ENCODE data around the gene MT1M. TPM values are rescaled to one million over a fixed set of nuclear protein-coding genes. Genes with fewer than 3 reads are reported as not detected.
A peak's percentile ranks its signal among the peaks of the same experiment; 100 is the strongest.

MT1M gene
- total and polyA plus RNA-seq, 2 donors (not counting 1 experiment from before 2014, with no cell fraction given): 8.5 to 58.8 TPM

DNA sequence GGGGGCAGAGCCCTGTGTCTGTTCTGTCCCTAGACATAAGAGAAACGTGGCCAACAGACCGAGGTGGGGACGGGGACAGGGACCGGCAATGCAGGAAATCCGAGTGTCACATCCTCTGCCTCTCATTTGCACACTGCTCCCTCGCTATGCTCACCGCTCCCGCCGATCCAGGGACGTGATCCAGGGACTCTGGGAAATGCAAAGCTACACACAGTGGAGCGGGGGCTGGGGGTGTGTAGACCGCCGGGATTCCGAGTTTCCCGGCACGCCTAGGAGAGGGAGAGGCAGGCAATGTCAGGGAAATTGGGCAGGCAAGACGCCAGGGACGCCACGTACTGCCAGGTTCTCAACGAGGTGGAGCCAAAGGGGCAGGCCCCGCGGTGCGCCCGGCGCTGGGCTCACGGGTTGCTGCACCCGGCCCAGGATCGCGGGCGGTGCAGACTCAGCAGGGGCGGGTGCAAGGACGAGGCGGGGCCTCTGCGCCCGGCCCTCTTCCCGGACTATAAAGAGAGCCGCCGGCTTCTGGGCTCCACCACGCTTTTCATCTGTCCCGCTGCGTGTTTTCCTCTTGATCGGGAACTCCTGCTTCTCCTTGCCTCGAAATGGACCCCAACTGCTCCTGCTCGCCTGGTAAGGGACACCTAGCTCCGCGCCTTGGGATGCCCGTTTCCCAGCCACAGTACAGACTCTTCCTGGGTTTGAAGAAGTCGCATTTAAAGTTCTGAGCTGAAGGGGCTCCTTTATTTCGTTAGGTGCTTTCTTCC, 49.7 kb downstream of the MT1M start, which contains the start of gene MT1X:
Gene MT1X (plus strand): TSS at position 532 of the 764 bp plus-strand sequence. CDS start 71 bp downstream, at position 603.
- no peaks in the 10 kb centered on the region for H3K27me3 ChIP-seq (ENCODE audit: control insufficient read depth, insufficient read depth, low read length)

DNA sequence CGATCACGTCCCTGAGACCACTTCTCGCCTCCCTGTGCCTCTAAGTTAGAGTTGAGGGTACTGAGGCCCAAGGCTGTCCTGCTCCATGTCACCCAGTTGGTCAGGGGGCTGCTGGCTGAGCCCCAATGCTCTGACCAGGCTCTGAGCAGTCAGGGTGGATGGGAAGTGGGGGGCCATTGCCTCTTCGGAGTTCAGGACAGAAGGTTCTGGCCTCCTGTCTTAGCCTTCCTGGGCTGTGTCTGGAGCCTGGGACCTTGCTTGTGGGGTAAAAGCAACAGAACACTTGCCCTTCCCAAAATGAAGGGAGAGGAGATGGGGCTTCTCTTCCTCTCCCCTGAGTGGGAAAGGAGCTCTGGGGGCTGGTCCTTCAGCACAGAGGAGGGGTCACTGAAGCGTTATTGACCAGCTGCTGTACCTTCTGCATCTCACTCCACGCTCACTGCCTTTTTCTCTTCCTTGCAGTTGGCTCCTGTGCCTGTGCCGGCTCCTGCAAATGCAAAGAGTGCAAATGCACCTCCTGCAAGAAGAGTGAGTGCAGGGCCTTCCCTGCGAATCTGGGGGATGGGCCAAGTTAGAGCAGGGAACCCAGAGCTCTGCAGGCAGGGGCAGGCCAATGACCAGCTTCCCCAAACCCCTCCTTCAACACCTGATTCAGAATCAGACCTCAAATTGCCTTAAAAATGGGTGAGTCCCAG, 50.4 kb downstream of the MT1M start:
- TF ChIP-seq EZH2 (IDR thresholded peaks at IDR 0.05; ENCODE audit: low read length, missing control alignments): no peak
- TF ChIP-seq, protein P1, sequence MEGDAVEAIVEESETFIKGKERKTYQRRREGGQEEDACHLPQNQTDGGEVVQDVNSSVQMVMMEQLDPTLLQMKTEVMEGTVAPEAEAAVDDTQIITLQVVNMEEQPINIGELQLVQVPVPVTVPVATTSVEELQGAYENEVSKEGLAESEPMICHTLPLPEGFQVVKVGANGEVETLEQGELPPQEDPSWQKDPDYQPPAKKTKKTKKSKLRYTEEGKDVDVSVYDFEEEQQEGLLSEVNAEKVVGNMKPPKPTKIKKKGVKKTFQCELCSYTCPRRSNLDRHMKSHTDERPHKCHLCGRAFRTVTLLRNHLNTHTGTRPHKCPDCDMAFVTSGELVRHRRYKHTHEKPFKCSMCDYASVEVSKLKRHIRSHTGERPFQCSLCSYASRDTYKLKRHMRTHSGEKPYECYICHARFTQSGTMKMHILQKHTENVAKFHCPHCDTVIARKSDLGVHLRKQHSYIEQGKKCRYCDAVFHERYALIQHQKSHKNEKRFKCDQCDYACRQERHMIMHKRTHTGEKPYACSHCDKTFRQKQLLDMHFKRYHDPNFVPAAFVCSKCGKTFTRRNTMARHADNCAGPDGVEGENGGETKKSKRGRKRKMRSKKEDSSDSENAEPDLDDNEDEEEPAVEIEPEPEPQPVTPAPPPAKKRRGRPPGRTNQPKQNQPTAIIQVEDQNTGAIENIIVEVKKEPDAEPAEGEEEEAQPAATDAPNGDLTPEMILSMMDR (conservative IDR thresholded peaks at IDR 0.05 in 1 of 2, IDR thresholded peaks at IDR 0.05 in 1 of 2; ENCODE audit: low read depth in 1 of 2, low read length in 2 of 2): no peak
- Histone ChIP-seq H4K20me1 (ENCODE audit: control insufficient read depth, extremely low read depth, insufficient read depth, low read length) (no peaks in the 10 kb centered on the region), H3K27ac (ENCODE audit: insufficient read depth, low read length) (peak overlapping the region; percentile 54), H3K4me1 (ENCODE audit: control insufficient read depth, extremely low read depth, insufficient read depth, low read length) (peaks cover 4% of the 10 kb centered on the region), H3K27me3 (ENCODE audit: control insufficient read depth, insufficient read depth, low read length) (no peaks in the 10 kb centered on the region), H3K4me2 (ENCODE audit: extremely low read depth, insufficient read depth, low read length) (peak overlapping the region; percentile 95), H2AFZ (ENCODE audit: low read length) (peak overlapping the region; percentile 82), H3K36me3 (ENCODE audit: control insufficient read depth, insufficient read depth, low read length) (no peaks in the 10 kb centered on the region), H3K9ac (ENCODE audit: insufficient read depth, low read length) (peak overlapping the region; percentile 35), H3K9me3 (ENCODE audit: control insufficient read depth, insufficient read depth, low read depth, low read length) (no peaks in the 10 kb centered on the region), H3K4me3 (replicated peaks in 1 of 4; ENCODE audit: control extremely low read depth in 1 of 4, insufficient read depth in 1 of 4, low read depth in 3 of 4, low read length in 4 of 4) (peak overlapping the region; percentile 70 to 87 (median 72)), H3K79me2 (ENCODE audit: control insufficient read depth, insufficient read depth, low read length) (no peaks in the 10 kb centered on the region)
- no peak for DNase-seq (ENCODE audit: low read depth in 2 of 2)

More for the DNA sequence above, 49.7 kb downstream of the MT1M start, which contains the start of gene MT1X:
- Histone ChIP-seq H3K4me1 (ENCODE audit: control insufficient read depth, extremely low read depth, insufficient read depth, low read length) (peaks cover 4% of the 10 kb centered on the region), H4K20me1 (ENCODE audit: control insufficient read depth, extremely low read depth, insufficient read depth, low read length) (no peaks in the 10 kb centered on the region), H3K4me2 (ENCODE audit: extremely low read depth, insufficient read depth, low read length) (peak within 1 kb of the TSS; percentile 95), H3K9me3 (ENCODE audit: control insufficient read depth, insufficient read depth, low read depth, low read length) (no peaks in the 10 kb centered on the region), H3K36me3 (ENCODE audit: control insufficient read depth, insufficient read depth, low read length) (no peaks in the 10 kb centered on the region), H2AFZ (ENCODE audit: low read length) (peak within 1 kb of the TSS; percentile 88), H3K4me3 (replicated peaks in 1 of 4; ENCODE audit: control extremely low read depth in 1 of 4, insufficient read depth in 1 of 4, low read depth in 3 of 4, low read length in 4 of 4) (peak within 1 kb of the TSS; percentile 70 to 87 (median 72)), H3K9ac (ENCODE audit: insufficient read depth, low read length) (peak within 1 kb of the TSS; percentile 35), H3K79me2 (ENCODE audit: control insufficient read depth, insufficient read depth, low read length) (no peaks in the 10 kb centered on the region), H3K27ac (ENCODE audit: insufficient read depth, low read length) (peak within 1 kb of the TSS; percentile 54)
- no peak for TF ChIP-seq EZH2 (IDR thresholded peaks at IDR 0.05; ENCODE audit: low read length, missing control alignments)
- TF ChIP-seq, protein P1 (conservative IDR thresholded peaks at IDR 0.05 in 1 of 2, IDR thresholded peaks at IDR 0.05 in 1 of 2; ENCODE audit: low read depth in 1 of 2, low read length in 2 of 2): no peak
- peak; percentile 84 to 87 for DNase-seq (ENCODE audit: low read depth in 2 of 2)

Other genes with a start within 250 kb of the MT1M start
- 350 and 413 TPM in 2 replicates for gene AMFR, start 207.1 kb upstream of the MT1M start, total RNA-seq
- gene AMFR, start 207.1 kb upstream of the MT1M start, polyA plus RNA-seq: 75.9 and 76.1 TPM in 2 replicates
- gene NUDT21, start 181.3 kb upstream of the MT1M start, total RNA-seq: 64.2 and 69.9 TPM in 2 replicates
- 132 and 136 TPM in 2 replicates for gene NUDT21, start 181.3 kb upstream of the MT1M start, polyA plus RNA-seq
- 54.7 and 55.0 TPM in 2 replicates for gene OGFOD1, start 181.1 kb upstream of the MT1M start, total RNA-seq
- 101 and 110 TPM in 2 replicates for gene OGFOD1, start 181.1 kb upstream of the MT1M start, polyA plus RNA-seq
- gene BBS2, start 112.6 kb upstream of the MT1M start, total RNA-seq: 76.3 and 84.9 TPM in 2 replicates
- 42.5 and 59.9 TPM in 2 replicates for gene BBS2, start 112.6 kb upstream of the MT1M start, polyA plus RNA-seq
- not detected in 2 replicates for gene MT4, start 67.6 kb upstream of the MT1M start, total RNA-seq
- gene MT4, start 67.6 kb upstream of the MT1M start, polyA plus RNA-seq: not detected in 2 replicates
- not detected in 2 replicates for gene MT3, start 43.1 kb upstream of the MT1M start, total RNA-seq
- gene MT3, start 43.1 kb upstream of the MT1M start, polyA plus RNA-seq: not detected in 2 replicates
- gene MT2A, start 24.1 kb upstream of the MT1M start, total RNA-seq: 76.5 and 113 TPM in 2 replicates
- 49.2 and 225 TPM in 2 replicates for gene MT2A, start 24.1 kb upstream of the MT1M start, polyA plus RNA-seq
- gene MT1E, start 6.9 kb upstream of the MT1M start, total RNA-seq: 251 and 390 TPM in 2 replicates
- 465 and 572 TPM in 2 replicates for gene MT1E, start 6.9 kb upstream of the MT1M start, polyA plus RNA-seq
- 2.3 and 5.3 TPM in 2 replicates for gene MT1A, start 6.0 kb downstream of the MT1M start, total RNA-seq
- gene MT1A, start 6.0 kb downstream of the MT1M start, polyA plus RNA-seq: 2.9 and 4.8 TPM in 2 replicates
- not detected in 2 replicates for gene MT1B, start 19.2 kb downstream of the MT1M start, total RNA-seq
- gene MT1B, start 19.2 kb downstream of the MT1M start, polyA plus RNA-seq: not detected in 2 replicates
- gene MT1F, start 25.3 kb downstream of the MT1M start, total RNA-seq: 0.26 and 2.1 TPM in 2 replicates
- gene MT1F, start 25.3 kb downstream of the MT1M start, polyA plus RNA-seq: 0.20 and 3.2 TPM in 2 replicates
- gene MT1G, start 35.4 kb downstream of the MT1M start, total RNA-seq: 11.6 and 16.4 TPM in 2 replicates
- 5.7 and 9.1 TPM in 2 replicates for gene MT1G, start 35.4 kb downstream of the MT1M start, polyA plus RNA-seq
- not detected in 2 replicates for gene MT1H, start 37.2 kb downstream of the MT1M start, total RNA-seq
- not detected in 2 replicates for gene MT1H, start 37.2 kb downstream of the MT1M start, polyA plus RNA-seq
- gene MT1X, start 49.8 kb downstream of the MT1M start, total RNA-seq: 86.8 and 137 TPM in 2 replicates
- gene MT1X, start 49.8 kb downstream of the MT1M start, polyA plus RNA-seq: 137 and 242 TPM in 2 replicates
- 36.7 and 42.9 TPM in 2 replicates for gene NUP93, start 97.5 kb downstream of the MT1M start, total RNA-seq
- gene NUP93, start 97.5 kb downstream of the MT1M start, polyA plus RNA-seq: 37.6 and 61.0 TPM in 2 replicates
- gene SLC12A3, start 232.5 kb downstream of the MT1M start, total RNA-seq: not detected in 2 replicates
- gene SLC12A3, start 232.5 kb downstream of the MT1M start, polyA plus RNA-seq: not detected in 2 replicates